Measurements from ENCODE around the gene KRT82. TPM values are rescaled to one million over a fixed set of nuclear protein-coding genes. Genes with fewer than 3 reads are reported as not detected.

Gene KRT82
- total RNA-seq, 2 donors from 2014 or later: not detected

DNA sequence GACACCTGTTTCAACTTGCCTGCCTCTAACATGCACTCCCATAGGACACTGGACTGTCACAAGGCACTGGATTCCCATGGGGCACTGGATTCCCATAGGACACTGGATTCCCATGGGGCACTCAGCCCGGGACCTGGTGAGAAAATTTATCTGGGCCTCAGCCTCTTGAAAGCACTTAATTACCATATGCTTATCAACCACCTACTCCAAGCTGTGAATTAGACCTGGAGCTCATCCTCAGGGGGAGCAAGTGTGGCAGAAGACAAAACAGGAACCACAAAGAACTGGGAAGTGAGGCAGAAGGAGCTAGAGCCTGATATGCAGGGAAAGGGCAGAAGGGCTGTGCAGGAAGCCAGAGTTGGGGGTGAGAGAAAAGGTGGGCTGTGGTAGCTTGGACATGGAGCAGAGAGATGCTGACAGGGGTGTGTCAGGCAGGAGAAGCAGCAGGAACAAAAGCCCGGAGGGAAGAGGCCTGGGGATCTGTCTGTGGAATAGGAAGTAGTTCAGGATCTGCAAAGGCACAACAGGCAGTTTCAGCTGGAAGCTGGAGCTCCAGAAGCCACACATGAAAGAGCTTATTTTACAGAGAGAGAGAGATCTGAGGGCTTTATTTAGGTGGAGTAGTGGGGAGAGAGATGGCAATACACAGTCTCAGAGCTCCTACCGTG lies 3.1 kb downstream of the KRT82 start:
- intact Hi-C loops (cut with DNase I): no loop called here

GRCh38 chr12:52402377-52402776 lies 3.8 kb downstream of the KRT82 start:
- intact Hi-C loops (cut with DNase I): no loop called here
- 98% methylated on average over 2 of the region's 2 CpGs for WGBS
- no peak for TF ChIP-seq POLR2AphosphoS5 (IDR thresholded peaks at IDR 0.05)
- TF ChIP-seq CTCF (IDR thresholded peaks at IDR 0.05): no peak
- no peak for TF ChIP-seq POLR2A (IDR thresholded peaks at IDR 0.05)
- H3K4me3 ChIP-seq: no peak overlapping the region
- no peak overlapping the region for H3K27ac ChIP-seq
- DNase-seq (ENCODE audit: low spot score): no peak
- no peaks in the 10 kb centered on the region for H3K27me3 ChIP-seq (replicated peaks; ENCODE audit: insufficient read depth)
- H3K9me3 ChIP-seq: no peaks in the 10 kb centered on the region
- no peaks in the 10 kb centered on the region for H3K36me3 ChIP-seq
- H3K4me1 ChIP-seq (replicated peaks): no peaks in the 10 kb centered on the region

More for the DNA sequence above, 3.1 kb downstream of the KRT82 start:
- DNase-seq (ENCODE audit: low spot score): no peak
- 65% methylated on average over 3 of the region's 3 CpGs for WGBS
- H3K27ac ChIP-seq: no peak overlapping the region
- H3K27me3 ChIP-seq (replicated peaks; ENCODE audit: insufficient read depth): no peaks in the 10 kb centered on the region
- H3K4me1 ChIP-seq (replicated peaks): no peaks in the 10 kb centered on the region
- no peak for TF ChIP-seq CTCF (IDR thresholded peaks at IDR 0.05)
- no peak for TF ChIP-seq POLR2AphosphoS5 (IDR thresholded peaks at IDR 0.05)
- TF ChIP-seq POLR2A (IDR thresholded peaks at IDR 0.05): no peak
- no peaks in the 10 kb centered on the region for H3K36me3 ChIP-seq
- H3K4me3 ChIP-seq: no peak overlapping the region
- no peaks in the 10 kb centered on the region for H3K9me3 ChIP-seq

GRCh38 chr12:52401926-52402325 lies 4.2 kb downstream of the KRT82 start:
- no peaks in the 10 kb centered on the region for H3K27me3 ChIP-seq (replicated peaks; ENCODE audit: insufficient read depth)
- intact Hi-C loops (cut with DNase I): no loop called here
- TF ChIP-seq POLR2AphosphoS5 (IDR thresholded peaks at IDR 0.05): no peak
- TF ChIP-seq POLR2A (IDR thresholded peaks at IDR 0.05): no peak
- no peak for TF ChIP-seq CTCF (IDR thresholded peaks at IDR 0.05)
- H3K4me3 ChIP-seq: no peak overlapping the region
- no peaks in the 10 kb centered on the region for H3K9me3 ChIP-seq
- no peaks in the 10 kb centered on the region for H3K36me3 ChIP-seq
- WGBS: 88% methylated on average over 4 of the region's 4 CpGs
- no peak overlapping the region for H3K27ac ChIP-seq
- no peak for DNase-seq (ENCODE audit: low spot score)
- H3K4me1 ChIP-seq (replicated peaks): no peaks in the 10 kb centered on the region

DNA sequence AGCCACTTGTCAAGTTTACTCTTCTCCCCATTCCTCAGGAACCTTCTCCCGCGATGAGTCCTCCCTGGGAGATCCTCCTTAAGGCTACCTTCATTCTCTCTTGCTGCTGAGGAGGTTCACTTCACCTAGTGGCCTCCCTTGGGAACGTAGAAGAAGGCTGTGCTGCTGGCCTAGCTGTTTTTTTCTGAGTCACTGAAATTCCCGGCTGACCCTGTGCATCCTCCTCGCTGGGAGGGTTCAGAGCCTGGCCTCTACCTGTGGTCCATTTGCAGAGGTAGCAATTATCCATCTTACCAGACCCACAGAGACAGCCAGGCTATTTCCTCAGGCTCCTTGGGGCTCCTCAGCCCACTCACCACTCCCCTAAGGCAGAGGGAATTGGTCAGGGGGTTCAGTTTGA lies 4.6 kb downstream of the KRT82 start:
- no peak overlapping the region for H3K4me3 ChIP-seq
- H3K27me3 ChIP-seq (replicated peaks; ENCODE audit: insufficient read depth): no peaks in the 10 kb centered on the region
- no peaks in the 10 kb centered on the region for H3K4me1 ChIP-seq (replicated peaks)
- DNase-seq (ENCODE audit: low spot score): no peak
- H3K36me3 ChIP-seq: no peaks in the 10 kb centered on the region
- no peaks in the 10 kb centered on the region for H3K9me3 ChIP-seq
- H3K27ac ChIP-seq: no peak overlapping the region
- intact Hi-C loops (cut with DNase I): no loop called here
- TF ChIP-seq CTCF (IDR thresholded peaks at IDR 0.05): no peak
- 93% methylated on average over 5 of the region's 5 CpGs for WGBS

DNA sequence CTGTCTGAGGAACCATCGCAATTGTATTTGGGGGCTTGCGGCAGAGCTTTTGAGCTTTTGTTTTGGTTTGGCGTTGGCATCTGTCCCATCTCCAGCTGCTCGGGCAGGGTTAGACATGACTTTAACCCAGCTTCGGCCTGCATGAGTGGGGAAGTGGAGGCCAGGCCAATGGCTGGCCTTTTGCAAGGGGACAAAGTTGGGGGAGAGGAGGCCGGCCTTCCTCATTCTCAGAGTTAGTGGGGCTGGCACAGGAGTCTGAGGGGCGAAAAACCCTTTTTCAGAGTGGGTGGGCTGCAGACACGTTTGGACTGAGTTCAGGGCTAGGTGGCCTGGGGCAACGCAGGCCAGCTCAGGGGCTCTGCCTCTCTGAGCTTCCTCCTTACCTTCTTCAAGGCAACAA lies 5.2 kb downstream of the KRT82 start:
- no peak overlapping the region for H3K27ac ChIP-seq
- no peaks in the 10 kb centered on the region for H3K36me3 ChIP-seq
- TF ChIP-seq POLR2AphosphoS5 (IDR thresholded peaks at IDR 0.05) (no peak), POLR2A (IDR thresholded peaks at IDR 0.05) (no peak), CTCF (IDR thresholded peaks at IDR 0.05) (no peak)
- no peaks in the 10 kb centered on the region for H3K9me3 ChIP-seq
- no peaks in the 10 kb centered on the region for H3K4me1 ChIP-seq (replicated peaks)
- 74% methylated on average over 9 of the region's 9 CpGs for WGBS
- no peak overlapping the region for H3K4me3 ChIP-seq
- intact Hi-C loops (cut with DNase I): no loop called here
- DNase-seq (ENCODE audit: low spot score): no peak
- no peaks in the 10 kb centered on the region for H3K27me3 ChIP-seq (replicated peaks; ENCODE audit: insufficient read depth)

Data from prostate gland (tissue), 2 donors.